ENCODE data around the gene PSMD13.

GRCh38 chr11:221998-222789 lies 14.6 kb upstream of the PSMD13 start:
- no peak for TF ChIP-seq CTCF (optimal IDR thresholded peaks at IDR 0.05 in 1 of 3, IDR thresholded peaks at IDR 0.05 in 1 of 3, conservative IDR thresholded peaks at IDR 0.05 in 1 of 3; ENCODE audit: extremely low read depth in 1 of 3, insufficient read depth in 2 of 3, low read length in 3 of 3)
- no peak for TF ChIP-seq EZH2 (IDR thresholded peaks at IDR 0.05; ENCODE audit: low read length)

Measured in keratinocyte (primary cell).